SK-N-MC (cell line): ENCODE measurements around the gene PDXP.

Experiments
- EZH2 ChIP-seq: fragments of 200-600 bp; sonication (generic); IDR thresholded peaks from one replicate; pipeline ENCODE4 v1.6.1; 2017; ENCODE audit warnings: antibody characterized with exemption
- POLR2AphosphoS5 ChIP-seq: IDR thresholded peaks from 2 replicates; pipeline ENCODE4 v1.6.1; 2012; ENCODE audit warnings: mild to moderate bottlenecking, low read depth, low read length, borderline replicate concordance

GRCh38 chr22:37617431-37617830, 41.1 kb upstream of the PDXP start:
- TF ChIP-seq EZH2 (no peak), POLR2AphosphoS5 (no peak)
